ENCODE measurements around the gene PCDHGA5. TPM values are rescaled to one million over a fixed set of nuclear protein-coding genes. Genes with fewer than 3 reads are reported as not detected.
"Not testable (repeated sequence)": the region's sequence is repeated elsewhere in the genome, so short reads cannot be mapped to it uniquely, and the experiment has no call there.

Gene PCDHGA5
- total RNA-seq, 1 donor from 2014 or later, result 8.6 TPM

DNA sequence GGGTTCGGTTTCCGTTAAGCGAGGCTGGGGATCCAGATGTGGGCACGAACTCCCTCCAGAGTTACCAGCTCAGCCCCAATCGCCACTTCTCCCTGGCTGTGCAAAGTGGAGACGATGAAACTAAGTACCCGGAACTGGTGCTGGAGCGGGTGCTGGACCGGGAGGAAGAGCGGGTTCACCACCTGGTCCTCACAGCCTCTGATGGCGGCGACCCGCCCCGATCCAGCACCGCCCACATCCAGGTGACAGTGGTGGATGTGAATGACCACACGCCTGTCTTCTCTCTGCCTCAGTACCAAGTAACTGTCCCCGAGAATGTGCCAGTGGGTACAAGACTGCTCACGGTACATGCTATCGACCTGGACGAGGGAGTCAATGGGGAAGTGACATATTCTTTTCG is 19.4 kb downstream of the PCDHGA5 start:
- no peaks in the 10 kb centered on the region for H3K4me1 ChIP-seq
- no peak for DNase-seq (ENCODE audit: extremely low spot score in 2 of 2)
- H3K4me3 ChIP-seq, result no peak overlapping the region
- peaks cover 60% of the 10 kb centered on the region for H3K9me3 ChIP-seq
- TF ChIP-seq CTCF (IDR thresholded peaks at IDR 0.05), result no peak
- no peak for TF ChIP-seq POLR2AphosphoS5 (IDR thresholded peaks at IDR 0.05; ENCODE audit: insufficient read depth in 1 of 2, low read depth in 1 of 2)
- TF ChIP-seq POLR2A (IDR thresholded peaks at IDR 0.05), result no peak
- peaks cover 0 to 6% of the 10 kb centered on the region in 2 donors for H3K36me3 ChIP-seq
- H3K27me3 ChIP-seq, result no peaks in the 10 kb centered on the region
- intact Hi-C loops (cut with DNase I), result no loop called here
- H3K27ac ChIP-seq, result no peak overlapping the region

DNA sequence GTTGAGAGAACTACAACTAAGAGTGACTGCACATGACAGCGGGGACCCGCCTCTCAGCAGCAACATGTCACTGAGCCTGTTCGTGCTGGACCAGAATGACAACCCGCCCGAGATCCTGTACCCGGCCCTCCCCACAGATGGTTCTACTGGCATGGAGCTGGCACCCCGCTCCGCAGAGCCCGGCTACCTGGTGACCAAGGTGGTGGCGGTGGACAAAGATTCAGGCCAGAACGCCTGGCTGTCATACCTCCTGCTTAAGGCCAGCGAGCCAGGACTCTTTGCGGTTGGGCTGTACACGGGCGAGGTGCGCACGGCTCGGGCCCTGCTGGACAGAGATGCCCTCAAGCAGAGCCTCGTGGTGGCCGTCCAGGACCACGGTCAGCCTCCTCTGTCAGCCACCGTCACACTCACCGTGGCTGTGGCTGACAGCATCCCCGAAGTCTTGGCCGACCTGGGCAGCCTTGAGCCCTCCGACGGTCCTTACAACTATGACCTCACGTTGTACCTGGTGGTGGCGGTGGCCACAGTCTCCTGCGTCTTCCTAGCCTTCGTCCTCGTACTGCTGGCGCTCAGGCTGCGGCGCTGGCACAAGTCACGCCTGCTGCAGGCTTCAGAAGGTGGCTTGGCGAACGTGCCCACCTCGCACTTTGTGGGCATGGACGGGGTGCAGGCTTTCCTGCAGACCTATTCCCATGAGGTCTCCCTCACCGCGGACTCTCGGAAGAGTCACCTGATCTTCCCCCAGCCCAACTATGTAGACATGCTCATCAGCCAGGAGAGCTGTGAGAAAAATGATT is 20.7 kb downstream of the PCDHGA5 start:
- Histone ChIP-seq H3K4me1 (no peaks in the 10 kb centered on the region), H3K36me3 (peaks cover 0 to 6% of the 10 kb centered on the region in 2 donors), H3K9me3 (peaks cover 61% of the 10 kb centered on the region), H3K4me3 (peak overlapping the region in 1 of 2 donors; percentile 10), H3K27ac (no peak overlapping the region), H3K27me3 (no peaks in the 10 kb centered on the region)
- TF ChIP-seq POLR2A (IDR thresholded peaks at IDR 0.05) (no peak), CTCF (IDR thresholded peaks at IDR 0.05) (no peak), POLR2AphosphoS5 (IDR thresholded peaks at IDR 0.05; ENCODE audit: insufficient read depth in 1 of 2, low read depth in 1 of 2) (no peak)
- intact Hi-C loops (cut with DNase I), result no loop called here
- DNase-seq (ENCODE audit: extremely low spot score in 2 of 2), result no peak

DNA sequence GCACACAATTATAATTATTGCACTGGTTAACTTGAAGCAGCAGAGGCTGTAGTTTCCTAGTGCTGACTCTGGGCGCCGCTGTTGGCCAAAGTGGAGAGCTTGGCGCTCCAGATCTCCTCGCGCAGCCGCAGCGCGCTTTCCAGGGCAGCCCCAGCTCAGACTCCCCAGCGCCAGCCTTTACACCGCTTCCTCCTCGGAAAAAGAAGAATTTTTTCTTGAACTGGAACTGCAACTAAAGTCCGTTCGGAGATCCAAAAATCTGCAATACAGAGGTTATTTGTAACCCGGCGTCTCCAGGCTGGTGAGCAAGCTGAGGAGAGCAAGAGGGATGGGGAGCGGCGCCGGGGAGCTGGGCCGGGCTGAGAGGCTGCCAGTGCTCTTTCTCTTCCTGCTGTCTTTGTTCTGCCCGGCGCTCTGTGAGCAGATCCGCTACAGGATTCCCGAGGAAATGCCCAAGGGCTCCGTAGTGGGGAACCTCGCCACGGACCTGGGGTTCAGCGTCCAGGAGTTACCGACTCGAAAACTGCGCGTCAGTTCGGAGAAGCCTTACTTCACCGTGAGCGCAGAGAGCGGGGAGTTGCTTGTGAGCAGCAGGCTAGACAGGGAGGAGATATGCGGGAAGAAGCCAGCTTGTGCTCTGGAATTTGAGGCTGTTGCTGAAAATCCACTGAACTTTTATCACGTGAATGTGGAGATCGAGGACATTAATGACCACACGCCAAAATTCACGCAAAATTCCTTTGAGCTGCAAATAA is 23.8 kb downstream of the PCDHGA5 start, which contains the start of gene PCDHGB4:
Gene PCDHGB4 (plus strand): TSS at position 142 of the 755 bp plus-strand sequence. CDS start 187 bp downstream, at position 329.
- DNase-seq (ENCODE audit: extremely low spot score in 2 of 2); H3K4me3 ChIP-seq; H3K27me3 ChIP-seq: not testable (repeated sequence)

GRCh38 chr5:141388661-141389060 is 24.7 kb downstream of the PCDHGA5 start:
- H3K4me3 ChIP-seq, result no peak overlapping the region
- H3K9me3 ChIP-seq, result peaks cover 69% of the 10 kb centered on the region
- TF ChIP-seq POLR2A (IDR thresholded peaks at IDR 0.05), result no peak
- TF ChIP-seq POLR2AphosphoS5 (IDR thresholded peaks at IDR 0.05; ENCODE audit: insufficient read depth in 1 of 2, low read depth in 1 of 2), result no peak
- TF ChIP-seq CTCF (IDR thresholded peaks at IDR 0.05), result no peak
- intact Hi-C loops (cut with DNase I), result no loop called here
- H3K4me1 ChIP-seq, result no peaks in the 10 kb centered on the region
- no peaks in the 10 kb centered on the region for H3K27me3 ChIP-seq
- no peak for DNase-seq (ENCODE audit: extremely low spot score in 2 of 2)
- H3K36me3 ChIP-seq, result peaks cover 0 to 9% of the 10 kb centered on the region in 2 donors
- H3K27ac ChIP-seq, result no peak overlapping the region

More for the DNA sequence above, 23.8 kb downstream of the PCDHGA5 start, which contains the start of gene PCDHGB4:
- H3K4me1 ChIP-seq; intact Hi-C loops (cut with DNase I); H3K36me3 ChIP-seq; H3K27ac ChIP-seq: not testable (repeated sequence)
- peaks cover 69% of the 10 kb centered on the region for H3K9me3 ChIP-seq

DNA sequence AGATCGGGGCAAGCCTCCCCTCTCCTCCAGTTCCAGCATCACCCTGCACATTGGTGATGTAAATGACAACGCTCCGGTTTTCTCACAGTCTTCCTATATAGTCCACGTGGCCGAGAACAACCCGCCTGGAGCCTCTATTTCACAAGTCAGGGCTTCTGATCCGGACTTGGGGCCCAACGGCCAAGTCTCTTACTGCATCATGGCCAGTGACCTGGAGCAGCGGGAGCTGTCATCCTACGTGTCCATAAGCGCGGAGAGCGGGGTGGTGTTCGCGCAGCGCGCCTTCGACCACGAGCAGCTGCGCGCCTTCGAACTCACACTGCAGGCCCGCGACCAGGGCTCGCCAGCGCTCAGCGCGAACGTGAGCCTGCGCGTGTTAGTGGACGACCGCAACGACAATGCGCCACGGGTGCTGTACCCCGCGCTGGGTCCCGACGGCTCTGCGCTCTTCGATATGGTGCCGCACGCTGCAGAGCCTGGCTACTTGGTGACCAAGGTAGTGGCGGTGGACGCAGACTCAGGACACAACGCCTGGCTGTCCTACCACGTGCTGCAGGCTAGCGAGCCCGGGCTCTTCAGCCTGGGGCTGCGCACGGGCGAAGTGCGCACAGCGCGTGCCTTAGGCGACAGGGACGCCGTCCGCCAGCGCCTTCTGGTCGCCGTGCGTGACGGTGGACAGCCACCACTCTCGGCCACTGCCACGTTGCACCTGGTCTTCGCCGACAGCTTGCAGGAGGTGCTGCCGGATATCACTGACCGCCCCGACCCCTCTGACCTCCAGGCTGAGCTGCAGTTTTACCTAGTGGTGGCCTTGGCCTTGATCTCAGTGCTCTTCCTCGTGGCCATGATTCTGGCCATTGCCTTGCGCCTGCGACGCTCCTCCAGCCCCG is 25.4 kb downstream of the PCDHGA5 start:
- no peak overlapping the region for H3K27ac ChIP-seq
- peaks cover 0 to 9% of the 10 kb centered on the region in 2 donors for H3K36me3 ChIP-seq
- DNase-seq (ENCODE audit: extremely low spot score in 2 of 2), result no peak
- intact Hi-C loops (cut with DNase I), result no loop called here
- H3K4me3 ChIP-seq, result no peak overlapping the region
- H3K9me3 ChIP-seq, result peaks cover 71% of the 10 kb centered on the region
- TF ChIP-seq POLR2AphosphoS5 (IDR thresholded peaks at IDR 0.05; ENCODE audit: insufficient read depth in 1 of 2, low read depth in 1 of 2), result no peak
- H3K4me1 ChIP-seq, result no peaks in the 10 kb centered on the region
- H3K27me3 ChIP-seq, result no peaks in the 10 kb centered on the region

Measured in vagina (tissue), 2 donors.